NCI-H2081 treated with DMSO at 0.1 percent for 48 hours (cell line): ENCODE results near the gene CEP170.
"Not testable (repeated sequence)": the region's sequence is repeated elsewhere in the genome, so short reads cannot be mapped to it uniquely, and the experiment has no call there.

Experiments
- DNase-seq: peaks from one replicate; lab custom pipeline; 2025; lab: John Stamatoyannopoulos, UW

Gene CEP170

GRCh38 chr1:243173758-243174369, 81.2 kb downstream of the CEP170 start:
- DNase-seq = not testable (repeated sequence)

- not testable (repeated sequence) for DNase-seq
These were observed 90.2 kb downstream of the CEP170 start for GRCh38 chr1:243164911-243165310.

GRCh38 chr1:243150906-243151305, 104.2 kb downstream of the CEP170 start:
- not testable (repeated sequence) for DNase-seq

- DNase-seq = not testable (repeated sequence)
These were observed 106.0 kb downstream of the CEP170 start for GRCh38 chr1:243149120-243149519.

GRCh38 chr1:243147351-243147750, 107.7 kb downstream of the CEP170 start:
- not testable (repeated sequence) for DNase-seq

GRCh38 chr1:243140498-243140897, 114.6 kb downstream of the CEP170 start:
- not testable (repeated sequence) for DNase-seq

- DNase-seq = peak; percentile 39
These were observed 132.1 kb downstream of the CEP170 start for GRCh38 chr1:243122876-243123409.

GRCh38 chr1:243121939-243122338, 133.1 kb downstream of the CEP170 start:
- DNase-seq = not testable (repeated sequence)

GRCh38 chr1:243118601-243119322, 136.3 kb downstream of the CEP170 start:
- DNase-seq = not testable (repeated sequence)

GRCh38 chr1:243116187-243116586, 138.9 kb downstream of the CEP170 start:
- DNase-seq = not testable (repeated sequence)

GRCh38 chr1:243114769-243115168, 140.3 kb downstream of the CEP170 start:
- DNase-seq = not testable (repeated sequence)

- peak; percentile 41 for DNase-seq
These were observed 140.9 kb downstream of the CEP170 start for GRCh38 chr1:243114059-243114713.

- not testable (repeated sequence) for DNase-seq
These were observed 147.9 kb downstream of the CEP170 start for GRCh38 chr1:243107171-243107570.

GRCh38 chr1:243105652-243106332, 149.3 kb downstream of the CEP170 start:
- not testable (repeated sequence) for DNase-seq

GRCh38 chr1:243105104-243105503, 150.0 kb downstream of the CEP170 start:
- not testable (repeated sequence) for DNase-seq

GRCh38 chr1:243104452-243104851, 150.6 kb downstream of the CEP170 start:
- not testable (repeated sequence) for DNase-seq

GRCh38 chr1:243101551-243102050, 153.5 kb downstream of the CEP170 start:
- DNase-seq = peak; percentile 7

- DNase-seq = not testable (repeated sequence)
These were observed 167.7 kb downstream of the CEP170 start for GRCh38 chr1:243087368-243087767.
